Measurements from ENCODE around the gene NECTIN4.
A peak's percentile ranks its signal among the peaks of the same experiment; 100 is the strongest.

NECTIN4 gene

DNA sequence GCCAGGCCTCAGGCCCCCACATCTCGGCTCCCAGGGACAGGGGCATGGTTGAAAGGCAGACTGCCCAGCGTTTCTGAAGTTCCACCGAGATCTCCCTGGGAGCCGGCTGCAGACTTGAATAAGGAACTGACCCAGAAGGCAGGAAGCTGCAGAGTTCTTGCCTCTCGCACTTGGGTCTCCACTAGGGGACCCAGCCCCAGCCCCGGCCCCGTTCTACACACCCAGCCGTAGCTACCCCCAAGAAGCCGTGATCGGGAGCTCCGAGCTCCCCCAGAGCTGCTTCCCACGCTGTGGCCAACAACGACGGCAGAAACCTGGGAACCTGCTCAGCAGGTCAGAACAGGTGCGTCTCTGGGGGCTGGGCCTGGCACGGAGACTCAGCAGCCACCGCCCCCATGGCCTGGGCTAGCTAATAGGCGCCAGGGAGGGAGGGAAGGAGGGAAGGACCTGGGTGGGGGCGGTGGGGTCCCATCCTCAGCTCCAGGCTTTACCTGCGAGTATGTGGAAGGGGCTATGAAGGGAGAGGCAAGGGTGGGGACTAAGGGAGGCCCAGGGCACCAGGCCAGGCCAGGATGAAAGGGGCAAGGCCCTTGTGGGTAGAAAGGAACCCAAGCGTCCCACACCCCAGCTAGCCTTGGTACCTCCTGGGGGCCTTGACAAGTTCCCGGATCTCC, at the start of gene NECTIN4:
Gene NECTIN4, minus strand, starts transcription at position 308 of the 674 bp plus-strand sequence. Its CDS starts 262 bp downstream, at position 46.
- Histone ChIP-seq H3K9me3 (ENCODE audit: insufficient read depth, low read length) (no peaks in the 10 kb centered on the region), H3K27me3 (ENCODE audit: low read depth, low read length) (no peaks in the 10 kb centered on the region), H3K27ac (ENCODE audit: low read length) (no peak within 1 kb of the TSS), H2AFZ (ENCODE audit: low read depth, low read length) (no peak within 1 kb of the TSS), H3K4me3 (ENCODE audit: low read length) (no peak within 1 kb of the TSS), H3K9ac (ENCODE audit: low read length) (no peak within 1 kb of the TSS), H3K36me3 (replicated peaks; ENCODE audit: low read depth, low read length) (no peaks in the 10 kb centered on the region), H3K79me2 (ENCODE audit: low read length) (no peaks in the 10 kb centered on the region), H3K4me2 (ENCODE audit: low read length) (no peak within 1 kb of the TSS), H3K4me1 (ENCODE audit: low read length) (peaks cover 19% of the 10 kb centered on the region), H4K20me1 (ENCODE audit: insufficient read depth, low read length) (no peaks in the 10 kb centered on the region)
- no peak for TF ChIP-seq EZH2phosphoT487 (IDR thresholded peaks at IDR 0.05; ENCODE audit: low read depth)

DNA sequence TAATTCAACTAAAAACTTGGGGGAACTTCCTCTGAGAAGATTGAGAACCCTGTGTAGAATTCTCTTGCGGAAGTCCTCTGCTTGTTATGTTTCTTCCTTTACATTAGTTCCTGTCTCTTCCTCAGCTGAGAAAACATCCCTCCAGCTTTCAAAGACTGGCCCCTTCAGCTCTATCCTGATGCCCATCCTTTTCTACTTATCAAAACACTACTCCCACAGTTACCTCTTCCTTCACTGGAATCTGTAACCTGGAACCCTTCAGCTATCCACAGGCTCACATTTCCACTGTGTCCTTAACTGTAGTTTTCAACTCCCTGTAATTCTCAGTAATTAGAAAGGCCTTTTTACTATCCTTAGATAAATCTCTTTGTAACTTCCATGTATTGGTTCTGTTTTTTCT, 49.1 kb upstream of the NECTIN4 start:
- TF ChIP-seq, protein P1, sequence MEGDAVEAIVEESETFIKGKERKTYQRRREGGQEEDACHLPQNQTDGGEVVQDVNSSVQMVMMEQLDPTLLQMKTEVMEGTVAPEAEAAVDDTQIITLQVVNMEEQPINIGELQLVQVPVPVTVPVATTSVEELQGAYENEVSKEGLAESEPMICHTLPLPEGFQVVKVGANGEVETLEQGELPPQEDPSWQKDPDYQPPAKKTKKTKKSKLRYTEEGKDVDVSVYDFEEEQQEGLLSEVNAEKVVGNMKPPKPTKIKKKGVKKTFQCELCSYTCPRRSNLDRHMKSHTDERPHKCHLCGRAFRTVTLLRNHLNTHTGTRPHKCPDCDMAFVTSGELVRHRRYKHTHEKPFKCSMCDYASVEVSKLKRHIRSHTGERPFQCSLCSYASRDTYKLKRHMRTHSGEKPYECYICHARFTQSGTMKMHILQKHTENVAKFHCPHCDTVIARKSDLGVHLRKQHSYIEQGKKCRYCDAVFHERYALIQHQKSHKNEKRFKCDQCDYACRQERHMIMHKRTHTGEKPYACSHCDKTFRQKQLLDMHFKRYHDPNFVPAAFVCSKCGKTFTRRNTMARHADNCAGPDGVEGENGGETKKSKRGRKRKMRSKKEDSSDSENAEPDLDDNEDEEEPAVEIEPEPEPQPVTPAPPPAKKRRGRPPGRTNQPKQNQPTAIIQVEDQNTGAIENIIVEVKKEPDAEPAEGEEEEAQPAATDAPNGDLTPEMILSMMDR (IDR thresholded peaks at IDR 0.05; ENCODE audit: low read depth, low read length): no peak
- no peak for TF ChIP-seq EZH2phosphoT487 (IDR thresholded peaks at IDR 0.05; ENCODE audit: low read depth)
- Histone ChIP-seq H2AFZ (ENCODE audit: low read depth, low read length) (no peak overlapping the region), H3K9me3 (ENCODE audit: insufficient read depth, low read length) (no peaks in the 10 kb centered on the region), H3K27ac (ENCODE audit: low read length) (no peak overlapping the region), H3K79me2 (ENCODE audit: low read length) (peaks cover 5% of the 10 kb centered on the region), H3K36me3 (replicated peaks; ENCODE audit: low read depth, low read length) (no peaks in the 10 kb centered on the region), H4K20me1 (ENCODE audit: insufficient read depth, low read length) (no peaks in the 10 kb centered on the region), H3K4me3 (ENCODE audit: low read length) (no peak overlapping the region), H3K4me1 (ENCODE audit: low read length) (peaks cover 5% of the 10 kb centered on the region), H3K9ac (ENCODE audit: low read length) (no peak overlapping the region), H3K4me2 (ENCODE audit: low read length) (no peak overlapping the region), H3K27me3 (ENCODE audit: low read depth, low read length) (no peaks in the 10 kb centered on the region)

DNA sequence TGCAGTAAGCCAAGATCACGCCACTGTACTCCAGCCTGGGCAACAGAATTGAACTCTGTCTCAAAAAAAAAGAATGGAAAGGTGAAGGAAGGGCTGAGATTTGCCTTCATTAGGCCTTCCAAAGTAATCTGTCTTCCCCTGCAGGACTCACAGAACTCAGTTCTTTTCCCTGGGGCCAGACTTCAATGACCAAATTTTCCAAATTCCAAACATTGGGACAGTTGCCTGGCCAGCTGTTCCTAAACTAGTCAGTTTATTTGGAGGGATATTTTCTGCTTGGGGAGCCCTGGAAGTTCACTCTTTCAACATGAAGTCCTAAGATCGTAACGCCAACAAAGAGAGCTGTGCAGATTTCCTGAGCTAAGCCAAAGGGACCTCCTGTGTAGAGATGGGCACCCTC, 48.5 kb upstream of the NECTIN4 start:
- Histone ChIP-seq H3K4me1 (ENCODE audit: low read length) (peaks cover 6% of the 10 kb centered on the region), H3K9me3 (ENCODE audit: insufficient read depth, low read length) (no peaks in the 10 kb centered on the region), H3K36me3 (replicated peaks; ENCODE audit: low read depth, low read length) (no peaks in the 10 kb centered on the region), H3K79me2 (ENCODE audit: low read length) (peaks cover 10% of the 10 kb centered on the region), H2AFZ (ENCODE audit: low read depth, low read length) (no peak overlapping the region), H3K4me3 (ENCODE audit: low read length) (no peak overlapping the region), H3K9ac (ENCODE audit: low read length) (no peak overlapping the region), H3K27ac (ENCODE audit: low read length) (no peak overlapping the region), H3K27me3 (ENCODE audit: low read depth, low read length) (no peaks in the 10 kb centered on the region), H3K4me2 (ENCODE audit: low read length) (no peak overlapping the region), H4K20me1 (ENCODE audit: insufficient read depth, low read length) (no peaks in the 10 kb centered on the region)
- no peak for TF ChIP-seq EZH2phosphoT487 (IDR thresholded peaks at IDR 0.05; ENCODE audit: low read depth)
- TF ChIP-seq, protein P1 (IDR thresholded peaks at IDR 0.05; ENCODE audit: low read depth, low read length): no peak

DNA sequence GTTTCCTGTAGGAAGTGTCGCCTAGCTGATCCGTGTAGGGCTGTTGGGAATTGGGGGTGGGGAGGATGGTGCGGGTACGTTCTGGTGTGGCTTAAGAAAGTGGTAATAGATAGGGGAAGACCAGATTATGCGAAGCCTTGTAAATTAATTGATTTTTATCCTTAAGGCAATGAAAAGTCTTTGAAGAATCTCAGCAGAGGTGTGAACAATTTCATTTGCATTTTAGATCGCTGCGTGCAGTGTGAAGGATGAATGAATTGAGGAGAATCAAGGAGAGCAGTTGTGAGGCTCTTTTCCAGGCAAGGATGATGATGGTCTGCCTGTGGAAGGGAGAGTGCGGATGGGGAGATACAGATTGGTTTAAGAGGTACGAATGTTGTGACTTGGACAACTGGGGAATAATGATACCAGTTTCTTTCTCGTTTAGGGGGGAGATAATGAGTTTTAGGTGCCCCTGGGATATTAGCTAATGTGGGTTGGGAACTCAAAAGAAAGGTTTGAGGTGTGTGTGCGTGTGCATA, 43.9 kb upstream of the NECTIN4 start:
- Histone ChIP-seq H3K9me3 (ENCODE audit: insufficient read depth, low read length) (no peaks in the 10 kb centered on the region), H4K20me1 (ENCODE audit: insufficient read depth, low read length) (no peaks in the 10 kb centered on the region), H3K27me3 (ENCODE audit: low read depth, low read length) (no peaks in the 10 kb centered on the region), H3K4me1 (ENCODE audit: low read length) (peaks cover 15% of the 10 kb centered on the region), H3K4me2 (ENCODE audit: low read length) (peak overlapping the region; percentile 89), H3K27ac (ENCODE audit: low read length) (peak overlapping the region; percentile 68), H3K4me3 (ENCODE audit: low read length) (peak overlapping the region; percentile 88), H2AFZ (ENCODE audit: low read depth, low read length) (peak overlapping the region; percentile 88), H3K36me3 (replicated peaks; ENCODE audit: low read depth, low read length) (peaks cover 20% of the 10 kb centered on the region), H3K9ac (ENCODE audit: low read length) (peak overlapping the region; percentile 82), H3K79me2 (ENCODE audit: low read length) (peaks cover 41% of the 10 kb centered on the region)
- no peak for TF ChIP-seq EZH2phosphoT487 (IDR thresholded peaks at IDR 0.05; ENCODE audit: low read depth)
- TF ChIP-seq, protein P1 (IDR thresholded peaks at IDR 0.05; ENCODE audit: low read depth, low read length): no peak

Measured in OCI-LY3 (cell line).